Right lobe of liver (tissue), 6 donors: ENCODE data around the gene LPCAT2. TPM values are rescaled to one million over a fixed set of nuclear protein-coding genes. Genes with fewer than 3 reads are reported as not detected.

Source experiments
- ATAC-seq, 4 donors: fragments of 200-7000 bp; cut with Tn5 transposase; one replicate each; pipeline ENCODE4 v1.9.1; 2020; ENCODE audit warnings: mild to moderate bottlenecking in 4 of 4, moderate library complexity in 4 of 4
- DNase-seq, 3 donors: peaks; one replicate each; pipeline ENCODE4 v3.0.0-alpha.2; 2020
- H3K27ac ChIP-seq, 3 donors: fragments of 200-600 bp; one replicate each; pipeline ENCODE4 v1.8.0; 2022
- H3K27me3 ChIP-seq, 2 donors: fragments of 200-600 bp; one replicate each; pipeline ENCODE4 v1.8.0; 2022
- H3K36me3 ChIP-seq, 4 donors: fragments of 200-600 bp; sonication (generic) in 1 of 4; one replicate each; pipeline versions ENCODE4 v1.5.1 to v1.8.0; 2017 to 2022; ENCODE audit warnings: control low read depth in 1 of 4
- H3K4me1 ChIP-seq, 4 donors: fragments of 200-600 bp; sonication (generic) in 1 of 4; one replicate each; pipeline versions ENCODE4 v1.5.1 to v1.8.0; 2017 to 2022; ENCODE audit warnings: control low read depth in 1 of 4
- H3K4me3 ChIP-seq, 3 donors: fragments of 200-600 bp; one replicate each; pipeline ENCODE4 v1.8.0; 2022
- H3K9me3 ChIP-seq, 4 donors: fragments of 200-600 bp; sonication (generic) in 1 of 4; one replicate each; pipeline versions ENCODE4 v1.5.1 to v1.8.0; 2017 to 2022; ENCODE audit warnings: control low read depth in 1 of 4
- CTCF ChIP-seq, 4 donors: fragments of 200-600 bp in 3 of 4; fragments of 450-650 bp in 1 of 4; IDR thresholded peaks; one replicate each; pipeline versions ENCODE4 v1.5.1 to v1.8.0; 2016 to 2022; ENCODE audit warnings: antibody characterized with exemption in 4 of 4, mild to moderate bottlenecking in 2 of 4
- POLR2A ChIP-seq: fragments of 450-650 bp; IDR thresholded peaks from one replicate; pipeline ENCODE4 v1.6.1; 2017; ENCODE audit warnings: antibody characterized with exemption, mild to moderate bottlenecking
- WGBS: methylation state at CpG from one replicate; pipeline ENCODE4 v1.1.6; 2018; ENCODE audit warnings: low coverage, low lambda C conversion rate; ENCODE audit not compliant: insufficient coverage; ENCODE audit errors: missing lambda C conversion rate; 5-methylcytosine and 5-hydroxymethylcytosine counted together
- intact Hi-C, 2 donors: fragments of 100-400 bp; cut with DNase I; formaldehyde crosslinking; loops; one replicate each; pipeline versions ENCODE4 v1.11.2 to v1.14.1; 2022
- total RNA-seq, 6 experiments: library from RNA; depleted of rRNA in 2 of 6; stranded (reverse); fragments of >200 nt in 2 of 6; fragmentation: NEBNext Ultra II Directional in 3 of 6; extraction: Animal tissue kit (Norgen Biotek cat#: 25700) in 3 of 6; gene quantifications; one replicate each; pipeline versions ENCODE4 v1.1.0 to v1.2.4, GENCODE V29; 2016 to 2023
- donor health status: DM: no; HTN: yes; CAD: no.
- donor health status: DM: no; HTN: no; CAD: no.
- donor health status: DM: no; HTN: no; CAD: no.
- donor health status: DM: no; HTN: yes; CAD: no.
- donor health status: DM: no; HTN: yes; CAD: no.

The LPCAT2 gene
- total RNA-seq, 6 experiments from 2014 or later: 1.8 to 5.1 (median 2.7) TPM

- H3K36me3 ChIP-seq: no peaks in the 10 kb centered on the region
- no peak for ATAC-seq
- DNase-seq: no peak
- H3K4me1 ChIP-seq: peaks cover 0 to 6% (median 0%) of the 10 kb centered on the region in 4 donors
- no peaks in the 10 kb centered on the region for H3K27me3 ChIP-seq
- H3K9me3 ChIP-seq: no peaks in the 10 kb centered on the region
- 37% methylated on average over 4 of the region's 5 CpGs for WGBS
- H3K4me3 ChIP-seq: no peak overlapping the region
- TF ChIP-seq POLR2A (no peak), CTCF (IDR thresholded peaks at IDR 0.05) (no peak)
- H3K27ac ChIP-seq: no peak overlapping the region
- intact Hi-C loops: no loop called here
Measured at GRCh38 chr16:55475919-55476318, 33.0 kb upstream of the LPCAT2 start.

- intact Hi-C loops: no loop called here
- 53% methylated on average over 4 of the region's 6 CpGs for WGBS
- no peak for DNase-seq
- Histone ChIP-seq H3K36me3 (no peaks in the 10 kb centered on the region), H3K9me3 (no peaks in the 10 kb centered on the region), H3K4me1 (peaks cover 0 to 6% (median 0%) of the 10 kb centered on the region in 4 donors), H3K4me3 (no peak overlapping the region), H3K27ac (no peak overlapping the region), H3K27me3 (no peaks in the 10 kb centered on the region)
- no peak for TF ChIP-seq POLR2A
- no peak for TF ChIP-seq CTCF (IDR thresholded peaks at IDR 0.05)
- no peak for ATAC-seq
Measured at GRCh38 chr16:55476625-55477533, 32.0 kb upstream of the LPCAT2 start.

- H3K4me1 ChIP-seq: peaks cover 0 to 6% (median 0%) of the 10 kb centered on the region in 4 donors
- TF ChIP-seq POLR2A: no peak
- TF ChIP-seq CTCF (IDR thresholded peaks at IDR 0.05): no peak
- DNase-seq: no peak
- ATAC-seq: no peak
- H3K36me3 ChIP-seq: no peaks in the 10 kb centered on the region
- H3K4me3 ChIP-seq: no peak overlapping the region
- WGBS: 39% methylated on average over 3 of the region's 3 CpGs
- intact Hi-C loops: no loop called here
- H3K9me3 ChIP-seq: no peaks in the 10 kb centered on the region
- no peaks in the 10 kb centered on the region for H3K27me3 ChIP-seq
- no peak overlapping the region for H3K27ac ChIP-seq
Measured at GRCh38 chr16:55477736-55478135, 31.1 kb upstream of the LPCAT2 start.

- H3K9me3 ChIP-seq: no peaks in the 10 kb centered on the region
- H3K27me3 ChIP-seq: no peaks in the 10 kb centered on the region
- WGBS: 5% methylated on average over 12 of the region's 46 CpGs
- peak in 2 of 4 donors; percentile 35 to 37 for ATAC-seq
- no peak for TF ChIP-seq CTCF (IDR thresholded peaks at IDR 0.05)
- TF ChIP-seq POLR2A: no peak
- intact Hi-C loops: no loop called here
- peaks cover 0 to 6% (median 0%) of the 10 kb centered on the region in 4 donors for H3K4me1 ChIP-seq
- peak within 1 kb of the TSS; percentile 7 to 37 (median 19) for H3K4me3 ChIP-seq
- no peak for DNase-seq
- H3K36me3 ChIP-seq: no peaks in the 10 kb centered on the region
- H3K27ac ChIP-seq: no peak within 1 kb of the TSS
Measured at GRCh38 chr16:55478827-55479429, 29.9 kb upstream of the LPCAT2 start, which contains the start of gene MMP2. Gene MMP2, plus strand, starts transcription at chr16:55479198. Its CDS starts 282 bp downstream, at chr16:55479480.
